Stimulated activated CD4-positive, alpha-beta T cell treated with anti-CD3 and anti-CD28 coated beads, Interleukin-1b, Interleukin-23, amount 100 ng/mL, for 48 hours (primary cell): ENCODE results near the gene VPS26C.
"Not testable (repeated sequence)": the region's sequence is repeated elsewhere in the genome, so short reads cannot be mapped to it uniquely, and the experiment has no call there.

Experiments used
- DNase-seq: peaks from one replicate; pipeline ENCODE4 v3.0.0-alpha.2; 2020

VPS26C gene

DNA sequence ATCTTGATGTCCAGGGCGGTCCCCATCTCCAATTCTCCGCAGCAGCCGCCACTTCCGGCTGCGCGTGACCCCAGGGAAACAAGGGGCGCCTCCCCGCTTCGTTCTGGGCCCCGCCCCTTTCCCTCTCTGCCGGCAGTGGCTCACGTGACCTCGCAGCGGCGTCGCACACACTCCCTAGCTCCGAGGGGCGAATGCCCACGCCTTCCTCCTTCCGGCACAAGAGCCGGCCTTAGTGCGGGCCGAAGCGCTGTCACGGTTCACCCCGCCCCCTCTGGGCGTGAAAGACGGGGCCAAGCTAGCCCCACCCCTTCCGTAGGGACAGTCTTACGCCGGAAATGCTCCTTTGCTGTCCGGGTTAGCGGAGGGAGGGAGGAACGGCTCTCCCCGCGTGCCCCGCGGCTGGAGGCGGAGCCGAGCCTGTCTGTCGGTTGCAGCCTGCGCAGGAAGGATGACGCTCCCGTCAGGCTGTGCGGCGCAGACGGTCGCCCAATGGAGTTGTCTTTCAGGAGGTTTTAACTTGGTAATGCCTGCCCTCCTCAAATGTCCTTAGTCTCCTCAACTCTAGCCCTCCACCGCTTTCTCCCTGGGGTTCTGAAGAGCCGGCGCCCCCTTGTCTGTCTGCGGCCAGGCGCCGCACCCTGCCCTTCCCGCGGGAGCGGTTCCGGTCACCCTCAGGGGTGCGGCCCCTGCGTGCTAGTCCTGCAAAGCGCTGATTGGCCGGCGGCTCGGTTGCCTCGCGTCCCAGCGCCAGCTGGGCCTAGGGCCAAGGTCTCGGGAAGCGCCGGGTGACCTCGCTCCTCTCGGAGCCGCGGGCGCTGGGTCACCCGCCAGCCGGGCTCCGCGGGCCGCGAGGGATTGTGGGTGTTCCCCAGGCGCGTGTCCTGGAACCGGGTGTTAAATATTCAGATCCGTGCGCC is at the start of gene VPS26C:
Gene VPS26C, minus strand, starts transcription at position 66 of the 917 bp plus-strand sequence. Its CDS starts 40 bp downstream, at position 26.
- DNase-seq = peak; percentile 99

- DNase-seq = not testable (repeated sequence)
Measured at GRCh38 chr21:37316072-37316471, 48.9 kb upstream of the VPS26C start.

GRCh38 chr21:37300114-37300751 is 33.1 kb upstream of the VPS26C start:
- no peak for DNase-seq

DNA sequence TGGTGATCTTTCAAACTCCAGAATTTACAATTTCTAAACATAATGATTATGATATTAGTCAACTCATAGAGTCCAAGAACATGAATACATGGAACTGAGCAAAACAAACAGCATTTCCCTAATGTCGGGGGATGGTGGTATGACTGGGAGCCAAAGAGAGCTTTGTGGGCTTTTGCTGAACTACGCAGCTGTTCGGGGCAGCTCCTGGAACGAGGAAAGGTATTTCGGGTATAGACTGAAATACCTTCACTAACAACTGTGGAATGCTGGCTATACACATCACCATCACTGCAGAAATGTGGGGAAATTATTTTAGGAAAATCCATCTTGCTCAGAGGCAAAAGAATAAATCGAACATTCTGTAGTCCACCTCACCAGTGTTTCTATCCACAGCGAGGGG is 30.2 kb upstream of the VPS26C start:
- no peak for DNase-seq

GRCh38 chr21:37294679-37295078 is 27.5 kb upstream of the VPS26C start:
- no peak for DNase-seq

DNA sequence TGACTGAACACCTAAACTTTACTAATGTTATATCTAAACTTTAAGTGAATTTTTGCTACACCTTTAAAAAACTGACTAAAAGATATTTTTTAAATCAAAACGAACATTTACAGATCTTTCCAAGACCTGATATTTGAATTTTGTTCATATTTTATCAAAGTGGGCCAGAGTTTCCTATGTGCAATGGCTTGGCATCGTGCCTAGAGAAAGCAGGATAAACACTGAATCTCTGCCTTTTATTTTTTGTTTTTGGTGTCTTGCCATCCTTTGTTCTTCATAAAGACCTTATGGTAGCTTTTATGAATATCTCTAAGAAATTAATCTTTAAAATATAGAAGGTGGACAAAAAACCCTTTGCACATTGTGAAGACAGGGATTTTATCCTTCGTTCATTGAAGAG is 25.8 kb upstream of the VPS26C start:
- DNase-seq = no peak

GRCh38 chr21:37292041-37292440 is 24.9 kb upstream of the VPS26C start:
- DNase-seq = no peak

DNA sequence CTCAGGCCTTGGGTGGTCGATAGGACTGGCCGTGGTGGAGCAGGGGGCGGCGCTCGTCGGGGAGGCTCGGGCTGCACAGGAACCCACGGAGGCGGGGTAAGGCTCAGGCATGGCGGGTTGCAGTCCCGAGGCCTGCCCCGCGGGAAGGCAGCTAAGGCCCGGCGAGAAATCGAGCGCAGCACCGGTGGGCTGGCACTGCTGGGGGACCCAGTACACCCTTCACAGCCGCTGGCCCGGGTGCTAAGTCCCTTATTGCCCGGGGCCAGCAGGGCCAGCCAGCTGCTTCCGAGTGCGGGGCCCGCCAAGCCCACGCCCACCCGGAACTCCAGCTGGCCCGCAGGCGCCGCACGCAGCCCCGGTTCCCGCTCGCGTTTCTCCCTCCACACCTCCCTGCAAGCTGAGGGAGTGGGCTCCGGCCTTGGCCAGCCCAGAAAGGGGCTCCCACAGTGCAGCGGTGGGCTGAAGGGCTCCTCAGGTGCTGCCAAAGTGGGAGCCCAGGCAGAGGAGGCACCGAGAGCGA is 16.1 kb upstream of the VPS26C start:
- DNase-seq = not testable (repeated sequence)

GRCh38 chr21:37282602-37283001 is 15.5 kb upstream of the VPS26C start:
- DNase-seq = not testable (repeated sequence)

DNA sequence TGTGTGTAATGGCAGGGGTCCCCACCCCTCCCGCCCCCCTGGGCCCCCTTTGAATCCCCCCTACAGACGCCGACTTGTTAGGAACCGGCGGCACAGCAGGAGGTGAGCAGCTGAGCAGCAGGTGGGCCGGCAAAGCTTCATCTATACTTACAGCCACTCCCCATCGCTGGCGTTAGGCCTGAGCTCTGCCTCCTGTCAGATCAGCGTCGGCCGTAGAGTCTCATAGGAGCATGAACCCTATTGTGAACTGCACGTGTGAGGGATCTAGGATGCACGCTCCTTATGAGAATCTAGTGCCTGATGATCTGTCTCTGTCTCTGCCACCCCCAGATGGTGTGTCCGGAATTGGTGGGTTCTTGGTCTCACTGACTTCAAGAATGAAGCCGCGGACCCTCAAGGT is 14.9 kb upstream of the VPS26C start:
- no peak for DNase-seq

GRCh38 chr21:37281579-37281978 is 14.4 kb upstream of the VPS26C start:
- no peak for DNase-seq

- DNase-seq = not testable (repeated sequence)
Measured at GRCh38 chr21:37279271-37279670, 12.1 kb upstream of the VPS26C start.

- no peak for DNase-seq
Measured at GRCh38 chr21:37278199-37278598, 11.1 kb upstream of the VPS26C start.

DNA sequence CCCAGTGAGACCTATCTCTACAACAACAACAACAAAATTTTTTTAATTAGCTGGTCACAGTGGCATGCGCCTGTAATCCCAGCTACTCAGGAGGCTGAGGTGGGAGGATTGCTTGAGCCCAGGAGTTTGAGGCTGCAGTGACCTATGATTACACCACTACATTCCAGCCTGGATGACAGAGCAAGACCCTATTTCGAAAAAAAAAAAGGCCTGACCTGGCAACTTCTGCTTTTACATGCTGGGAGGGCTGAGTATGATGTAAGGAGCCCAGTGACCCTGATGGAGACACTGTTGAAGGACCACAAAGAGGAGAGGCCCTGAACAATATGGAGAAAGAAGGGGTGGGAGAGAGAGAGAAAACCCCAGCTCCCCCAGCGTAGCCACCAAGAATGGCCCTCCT is 9.2 kb upstream of the VPS26C start:
- DNase-seq = no peak

GRCh38 chr21:37273911-37274690 is 7.0 kb upstream of the VPS26C start:
- no peak for DNase-seq

DNA sequence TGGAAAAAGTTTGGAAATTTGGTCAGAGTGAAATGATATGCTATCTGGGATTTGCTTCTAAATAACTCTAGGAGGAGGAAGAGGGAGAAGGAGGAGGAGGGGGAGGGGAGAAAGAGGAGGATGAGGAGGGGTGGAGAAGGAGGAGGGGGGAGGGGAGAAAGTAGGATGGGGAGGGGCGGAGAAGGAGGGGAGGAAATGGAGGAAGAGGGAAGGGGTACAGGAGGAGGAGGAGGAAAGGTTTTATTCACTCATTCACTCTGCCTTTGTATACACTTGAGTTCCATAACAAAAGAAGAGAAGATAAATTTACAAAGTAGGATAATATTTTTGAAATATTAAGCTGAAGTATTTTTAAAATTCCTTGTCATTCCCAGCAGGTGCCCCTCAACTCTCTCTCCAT is 6.3 kb upstream of the VPS26C start:
- no peak for DNase-seq

DNA sequence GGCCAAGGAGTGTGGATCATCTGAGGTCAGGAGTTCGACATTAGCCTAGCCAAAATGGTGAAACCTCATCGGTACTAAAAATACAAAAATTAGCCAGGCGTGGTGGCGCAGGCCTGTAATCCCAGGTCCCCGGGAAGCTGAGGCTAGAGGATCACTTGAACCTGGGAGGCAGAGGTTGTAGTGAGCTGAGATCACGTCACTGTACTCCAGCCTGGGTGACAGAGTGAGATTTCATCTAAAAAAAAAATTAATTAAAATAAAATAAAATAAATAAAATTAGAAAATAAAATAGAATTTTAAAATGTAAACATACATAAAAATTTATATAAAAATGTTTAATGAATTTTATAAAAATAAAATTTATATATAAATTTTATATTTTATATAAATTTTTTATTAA is 5.8 kb upstream of the VPS26C start:
- DNase-seq = no peak

DNA sequence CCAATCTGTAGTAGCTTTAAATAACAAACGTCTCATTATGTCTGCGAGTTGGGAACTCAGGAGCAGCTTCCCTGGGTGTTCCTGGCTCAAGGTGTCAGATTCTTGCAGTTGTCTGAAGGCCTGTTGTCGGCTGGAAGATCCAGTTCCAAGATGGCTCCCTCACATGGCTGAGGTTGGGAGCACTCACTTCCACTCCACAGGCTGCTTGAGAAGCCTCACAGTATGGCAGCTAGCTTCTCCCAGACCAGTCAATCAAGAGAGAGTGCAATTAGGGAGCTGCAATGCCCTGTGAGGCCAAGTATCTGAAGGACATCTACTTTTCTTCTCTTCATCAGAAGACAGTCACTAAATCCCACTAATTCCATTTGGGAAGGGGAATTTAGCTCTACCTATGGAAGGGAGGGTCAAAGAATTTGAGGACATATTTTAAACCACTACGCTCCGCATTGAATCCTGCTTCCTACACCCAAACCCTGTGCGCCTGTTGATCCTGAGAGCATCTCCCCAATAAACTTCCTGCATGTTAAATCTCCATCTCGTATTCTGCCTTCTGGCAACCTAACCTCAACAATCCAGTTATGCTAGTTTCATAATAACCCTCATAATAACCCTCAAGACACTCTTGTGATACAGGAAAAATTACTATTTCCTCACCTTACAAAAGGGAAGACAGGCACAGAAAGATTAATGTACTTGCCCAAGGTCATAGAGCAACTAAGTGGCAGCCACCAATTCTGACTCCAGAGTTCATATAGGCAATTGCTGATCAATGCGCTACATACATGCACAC is 3.6 kb upstream of the VPS26C start:
- no peak for DNase-seq

- no peak for DNase-seq
Measured at GRCh38 chr21:37269481-37269880, 2.3 kb upstream of the VPS26C start.

DNA sequence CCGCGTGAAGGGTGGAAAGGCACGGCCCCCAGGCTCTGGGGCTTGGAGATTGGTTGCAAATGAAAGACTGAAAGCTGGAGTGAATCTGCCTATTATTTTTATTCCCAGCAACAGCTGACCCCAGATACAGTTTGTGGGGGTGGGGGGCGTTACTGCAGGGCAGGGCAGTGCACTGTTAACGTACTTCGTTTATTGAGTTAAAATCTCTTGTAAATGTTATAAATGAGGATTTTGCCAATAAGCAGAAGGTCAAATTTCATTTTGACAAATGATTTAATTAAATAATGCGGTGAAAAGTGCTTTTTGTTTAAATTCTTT is 1.0 kb upstream of the VPS26C start:
- no peak for DNase-seq

DNA sequence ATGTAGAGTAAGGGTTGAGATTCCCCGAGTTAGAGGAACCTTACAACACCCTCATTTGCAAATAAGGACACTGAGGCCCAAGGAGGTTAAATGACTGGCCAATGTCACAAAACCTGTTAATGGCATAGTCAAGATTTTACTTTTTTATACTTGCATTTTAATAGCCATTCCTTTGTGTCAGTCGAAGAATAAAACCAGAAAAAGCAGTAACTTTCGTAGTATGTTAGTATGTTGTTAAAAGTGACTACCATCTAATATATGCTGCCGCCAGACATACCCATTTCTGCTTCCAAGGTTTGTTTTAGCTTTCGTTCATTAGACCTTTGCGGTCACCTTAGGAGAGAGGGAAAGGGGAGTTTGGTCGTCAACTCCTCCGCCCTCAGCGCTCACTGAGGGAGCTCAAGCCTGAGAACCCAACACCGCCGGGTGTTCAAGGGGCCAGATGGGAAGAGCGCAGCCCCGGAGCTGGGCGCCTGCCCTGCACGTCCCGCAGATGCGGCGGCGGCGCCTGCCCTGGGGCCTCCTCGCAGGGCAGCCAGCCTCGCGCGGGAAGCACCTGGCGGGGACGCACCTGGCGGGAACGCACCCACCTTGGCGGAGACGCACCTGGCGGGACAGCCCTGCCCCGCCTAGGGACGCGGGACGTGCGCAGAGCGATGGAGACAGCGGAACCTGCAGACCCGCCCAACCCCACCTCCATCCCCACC is 466 bp downstream of the VPS26C start:
- DNase-seq = no peak

- DNase-seq = no peak
Measured at GRCh38 chr21:37264808-37265207, 2.3 kb downstream of the VPS26C start.
